ENCODE data around the gene AMH.

The AMH gene

DNA sequence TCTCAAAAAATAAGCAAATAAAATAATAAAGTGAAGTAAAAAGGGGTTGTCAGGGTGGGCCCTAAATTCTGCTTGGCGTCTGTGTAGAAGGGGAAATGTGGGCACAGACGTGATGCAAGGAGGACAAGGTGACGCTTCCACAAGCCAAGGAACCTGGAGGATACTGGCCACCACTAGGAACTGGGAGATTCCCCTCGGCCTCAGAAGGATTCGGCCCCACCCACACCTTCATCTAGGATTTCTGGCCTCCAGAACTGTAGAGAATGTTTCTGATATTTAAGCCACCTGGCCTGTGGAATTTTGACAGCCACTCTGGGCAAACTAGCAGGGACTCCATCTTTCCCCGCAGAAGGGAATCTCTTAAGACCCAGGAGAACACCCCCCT lies 14.1 kb upstream of the AMH start:
- no peak for DNase-seq

DNA sequence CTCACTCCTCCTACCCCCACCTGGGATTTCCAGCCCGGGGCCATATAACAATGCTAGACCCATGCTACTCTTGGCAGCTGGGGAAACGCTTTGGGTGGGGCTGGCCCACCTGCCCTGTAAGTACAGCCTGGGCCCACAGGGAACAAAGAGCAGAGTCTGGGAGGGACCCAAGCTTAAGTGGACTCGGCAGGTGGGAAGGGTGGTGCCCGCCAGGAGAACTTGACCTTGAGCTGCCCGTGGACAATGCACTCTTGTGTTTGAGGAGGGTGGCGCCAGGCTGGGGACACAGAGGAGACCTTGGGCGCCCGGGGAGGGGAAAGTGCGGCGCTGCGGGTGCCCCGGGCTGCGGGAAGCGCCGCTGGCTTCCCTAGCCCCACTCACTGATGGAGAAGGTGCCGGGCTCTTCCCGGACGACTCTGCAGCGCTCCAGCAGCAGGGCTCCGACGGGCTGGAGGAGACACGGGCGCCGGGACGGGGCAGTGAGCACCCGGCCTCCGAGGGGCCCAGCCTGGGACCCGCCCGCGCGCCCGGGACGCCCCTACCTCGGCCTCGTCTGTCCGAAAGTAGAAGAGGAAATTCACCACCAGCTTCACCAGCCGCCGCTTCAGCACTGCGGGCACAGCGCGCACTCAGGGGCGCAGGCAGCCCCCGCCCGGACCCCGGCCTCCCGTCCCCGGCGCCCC lies 13.6 kb upstream of the AMH start:
- DNase-seq = peak in 1 of 56 donors; percentile 39

DNA sequence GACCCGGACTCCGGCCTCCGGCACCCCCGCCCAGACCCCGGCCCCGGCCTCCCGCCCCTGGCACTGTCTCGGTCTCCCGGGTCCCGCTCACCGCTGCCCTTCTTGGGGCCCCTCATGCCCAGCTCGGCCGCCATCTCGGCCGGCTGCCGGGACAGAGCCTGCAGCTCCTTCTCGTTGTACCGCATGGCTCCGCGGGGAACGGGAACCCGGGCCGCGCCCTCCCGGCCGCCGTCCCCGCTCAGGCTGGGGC lies 13.1 kb upstream of the AMH start:
- DNase-seq = no peak

DNA sequence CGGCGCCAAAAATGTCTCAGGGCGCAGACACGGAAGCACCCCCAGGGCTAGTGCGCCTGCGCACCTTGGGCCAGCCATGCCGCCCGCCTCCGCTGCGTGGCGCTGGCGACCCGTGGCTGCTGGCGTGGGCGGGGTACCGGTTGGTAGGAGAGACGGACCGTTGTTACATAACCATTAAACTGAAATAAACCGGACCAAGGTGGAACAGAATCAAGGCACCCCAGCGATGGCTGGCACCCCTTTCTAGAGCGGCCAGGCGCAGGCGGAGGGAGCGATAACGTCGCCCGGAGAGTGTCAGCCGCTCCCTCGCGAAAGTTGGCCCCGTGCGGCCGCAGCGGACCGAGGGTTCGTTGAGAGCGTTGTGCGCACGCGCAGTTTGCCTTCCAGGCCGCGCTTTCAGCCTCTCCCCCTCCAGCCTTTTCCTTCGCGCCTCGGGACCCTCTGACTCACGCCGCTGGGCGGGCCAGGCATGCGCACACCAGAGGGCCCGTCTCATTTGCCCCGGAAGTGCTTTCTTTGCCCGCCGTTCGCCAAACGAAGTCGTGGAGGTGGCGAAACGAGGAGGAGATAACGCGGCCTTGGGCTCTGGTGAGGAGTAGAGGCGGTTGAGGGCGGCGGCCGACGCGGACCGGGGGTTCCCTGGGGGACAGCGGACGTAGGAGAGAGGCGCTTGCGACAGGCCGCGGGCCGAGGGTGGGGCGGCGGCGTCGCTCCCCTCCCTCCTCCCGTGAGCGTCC lies 12.6 kb upstream of the AMH start, which contains the start of the genes PLEKHJ1 and SF3A2:
Gene PLEKHJ1, minus strand, starts transcription at position 16 of the 737 bp plus-strand sequence. CDS start 81 bp downstream, outside the sequence.
Gene SF3A2, plus strand, starts transcription at position 511 of the 737 bp plus-strand sequence. CDS start 6,595 bp downstream, outside the sequence.
- DNase-seq = peak; percentile 36 to 99 (median 94)

DNA sequence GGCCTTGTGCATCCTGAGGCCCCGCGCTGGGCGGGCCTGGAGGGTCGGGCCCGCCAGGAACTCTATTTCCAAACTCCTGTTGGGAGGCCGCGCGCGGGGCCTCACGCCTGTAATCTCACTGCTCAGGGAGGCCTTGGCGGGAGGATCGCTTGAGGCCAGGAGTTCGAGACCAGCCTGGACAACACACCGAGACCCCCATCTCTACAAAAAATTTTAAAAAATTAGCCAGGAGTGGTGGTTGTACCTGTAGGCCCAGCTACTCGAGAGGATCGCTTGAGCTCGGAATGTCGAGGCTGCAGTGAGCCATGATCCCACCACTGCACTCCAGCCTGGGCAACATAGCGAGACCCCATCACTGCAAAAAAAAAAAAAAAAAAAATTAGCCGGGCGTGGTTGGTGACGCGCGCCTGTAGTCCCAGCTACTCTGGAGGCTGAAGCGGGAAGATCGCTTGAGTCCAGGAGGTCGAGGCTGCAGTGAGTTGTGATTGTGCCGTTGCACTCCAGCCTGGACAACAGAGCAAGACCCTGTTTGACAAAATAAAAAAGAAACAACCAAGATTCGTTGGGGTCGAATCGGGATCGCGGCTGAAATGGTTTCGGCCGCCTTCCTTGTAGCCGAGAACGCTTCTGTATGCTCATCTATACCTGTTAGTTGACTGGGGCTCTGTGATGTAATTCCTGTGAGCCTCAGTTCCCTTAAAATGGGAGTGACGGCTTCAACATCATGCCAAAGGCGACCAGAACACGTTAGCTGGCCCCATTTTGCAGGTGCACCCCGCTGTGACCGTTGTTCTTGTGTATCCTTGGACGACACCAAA lies 11.9 kb upstream of the AMH start:
- peak in 1 of 56 donors; percentile 57 for DNase-seq

DNA sequence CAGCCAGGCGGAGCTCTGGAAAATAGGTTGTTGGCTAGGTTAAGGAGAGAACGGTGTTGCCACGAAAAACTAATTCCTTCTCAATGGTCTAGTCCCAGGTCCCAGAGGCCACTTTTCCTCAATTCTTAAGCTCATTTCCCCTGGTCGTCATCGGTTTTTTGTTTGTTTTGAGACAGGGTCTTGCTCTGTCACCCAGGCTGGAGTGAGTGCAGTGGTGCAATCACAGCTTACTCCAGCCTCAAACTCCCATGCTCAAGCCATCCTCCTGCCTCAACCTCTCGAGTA lies 11.3 kb upstream of the AMH start:
- DNase-seq = no peak

DNA sequence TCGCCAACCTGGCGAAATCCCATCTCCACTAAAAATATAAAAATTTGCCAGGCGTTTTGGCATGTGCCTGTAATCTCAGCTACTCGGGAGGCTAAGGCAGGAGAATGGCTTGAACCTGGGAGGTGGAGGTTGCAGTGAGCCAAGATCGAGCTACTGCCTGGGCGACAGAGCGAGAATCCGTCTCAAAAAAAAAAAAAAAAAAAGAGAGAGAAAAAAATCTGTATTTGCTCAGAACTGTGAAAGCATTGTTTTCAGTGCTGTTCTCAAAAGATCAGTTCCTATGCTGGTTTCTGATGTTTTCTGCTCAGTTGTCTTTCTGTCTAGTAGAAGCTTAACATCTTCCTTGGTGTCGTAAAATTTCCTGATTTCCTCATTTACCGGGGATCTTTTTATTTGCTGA lies 9.9 kb upstream of the AMH start:
- DNase-seq = no peak

DNA sequence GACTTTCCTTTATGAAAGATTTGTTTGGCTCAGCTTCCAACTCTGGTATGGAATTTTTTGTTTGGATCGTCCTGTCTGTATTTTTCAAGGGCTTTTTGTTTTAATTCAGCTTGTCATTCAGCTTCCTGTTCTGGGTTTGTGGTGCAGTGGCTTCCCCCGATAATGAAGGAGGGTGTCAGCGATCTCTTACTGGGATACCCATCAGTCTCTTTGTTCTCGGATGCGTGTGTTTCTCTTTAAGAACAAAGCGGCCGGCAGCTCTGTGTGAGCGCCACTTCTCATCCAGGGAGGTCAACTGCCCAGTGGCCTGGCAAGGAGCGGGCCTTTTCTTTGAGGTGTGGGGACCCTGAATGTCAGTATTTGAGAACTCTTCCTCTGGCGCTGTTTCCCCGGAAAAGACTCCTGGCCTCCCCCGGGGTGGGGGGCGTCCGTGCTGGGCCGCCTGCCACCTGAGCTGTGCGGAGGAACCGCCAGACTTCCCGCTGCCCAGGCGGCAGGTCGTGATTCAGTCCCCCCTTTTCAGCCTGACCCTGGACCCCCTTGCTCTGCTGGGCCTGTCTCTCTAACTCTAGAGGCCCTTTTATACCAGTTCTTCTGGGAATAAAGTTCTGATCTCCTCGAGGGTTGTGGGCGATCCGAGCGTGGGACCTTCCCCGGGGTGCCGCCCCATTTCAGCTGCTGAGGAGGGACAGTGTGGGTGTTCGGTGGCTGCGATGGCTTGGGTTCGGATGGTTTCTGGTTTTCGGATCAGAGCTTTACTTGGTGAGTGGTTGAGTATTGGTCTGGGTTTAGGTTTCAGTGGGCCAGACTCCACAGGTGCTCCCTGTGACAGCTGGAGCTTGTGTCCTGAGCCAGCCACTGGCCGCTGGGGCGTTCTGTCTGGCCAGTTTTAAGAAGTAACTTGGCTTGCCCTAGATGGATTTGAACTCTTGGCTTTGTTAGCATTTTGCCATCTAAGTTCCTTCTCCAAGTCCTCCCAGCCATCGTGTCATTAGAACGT lies 9.1 kb upstream of the AMH start:
- DNase-seq = no peak

DNA sequence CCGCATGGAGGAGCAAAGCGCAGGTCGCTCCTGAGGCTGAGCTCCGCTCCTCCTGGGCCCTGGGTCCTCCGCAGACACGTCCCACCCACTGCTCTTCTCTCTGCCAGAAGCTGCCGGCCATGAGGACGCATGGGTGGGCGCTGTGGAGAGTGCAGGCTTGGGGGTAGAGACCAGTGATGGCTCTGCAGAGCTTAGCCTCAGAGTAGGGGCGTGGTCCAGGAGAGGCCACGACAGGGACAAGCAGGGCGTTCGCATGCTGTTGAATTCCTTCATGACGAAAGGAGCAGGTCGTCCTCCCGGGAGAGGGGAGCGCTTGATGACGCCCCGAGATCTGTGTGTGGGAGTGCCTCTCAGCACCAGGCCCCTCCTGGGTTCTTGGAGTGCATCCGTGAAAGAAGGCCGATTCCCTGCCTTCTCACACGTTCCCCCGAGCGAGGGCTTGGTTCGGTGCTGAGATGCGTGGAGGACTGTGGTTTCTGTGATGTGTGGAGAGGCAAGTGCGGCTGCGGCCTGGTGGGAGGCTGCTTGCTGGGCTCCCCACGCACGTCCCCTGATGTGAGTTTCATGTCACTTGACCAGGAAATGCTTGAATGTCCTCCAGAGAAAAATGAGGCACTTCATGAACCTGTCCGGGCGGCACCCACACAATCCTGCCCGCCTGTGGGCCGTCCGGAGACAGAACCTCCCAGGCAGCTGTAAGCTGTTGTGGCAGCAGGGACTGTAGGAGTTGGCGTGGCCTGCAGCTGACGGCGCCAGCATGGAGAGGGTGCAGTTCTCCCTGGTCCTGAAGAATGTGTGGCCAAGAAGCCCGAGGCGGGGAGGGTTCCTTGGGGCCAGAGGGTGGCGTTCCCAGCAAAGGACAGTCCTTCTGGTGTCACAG lies 8.0 kb upstream of the AMH start:
- DNase-seq = peak in 17 of 56 donors; percentile 6 to 56 (median 18)

DNA sequence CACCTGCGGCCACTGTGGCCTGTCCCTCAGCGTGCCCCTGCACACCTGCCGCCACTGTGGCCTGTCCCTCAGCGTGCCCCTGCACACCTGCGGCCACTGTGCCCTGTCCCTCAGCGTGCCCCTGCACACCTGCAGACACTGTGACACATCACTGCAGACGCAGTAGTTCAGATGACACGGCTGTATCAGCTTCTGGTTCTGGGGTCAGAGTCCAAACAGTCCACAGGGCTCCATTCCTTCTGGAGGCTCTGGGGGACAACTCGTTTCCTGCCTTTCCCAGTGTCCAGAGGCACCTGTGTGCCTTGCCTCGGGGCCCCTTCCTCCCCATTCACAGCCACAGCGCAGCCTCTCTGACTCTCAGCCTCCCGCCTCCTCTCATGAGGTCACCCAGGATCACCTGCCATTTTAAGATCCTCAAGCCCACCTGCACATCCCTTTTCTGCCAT lies 7.0 kb upstream of the AMH start:
- DNase-seq = no peak

DNA sequence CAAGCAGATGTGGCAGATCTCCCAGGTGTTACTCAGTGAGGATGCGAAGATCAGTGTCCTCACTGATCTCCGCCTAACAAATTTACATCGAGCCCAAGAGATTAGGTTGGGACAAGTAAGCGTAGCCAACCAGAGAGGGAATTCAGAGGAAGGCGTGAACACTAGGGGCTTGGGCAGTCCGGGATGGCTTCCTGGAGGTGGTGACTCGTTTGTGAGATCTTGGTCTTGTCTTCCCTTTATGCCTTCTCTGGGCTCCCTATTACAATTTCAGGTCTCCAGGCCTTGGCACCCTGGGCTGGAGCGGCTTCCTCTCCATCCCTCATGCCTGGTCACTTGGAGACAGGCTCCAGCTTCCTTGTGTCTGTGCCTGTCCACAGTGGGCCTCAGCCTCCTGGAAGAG lies 6.3 kb upstream of the AMH start:
- DNase-seq = no peak

DNA sequence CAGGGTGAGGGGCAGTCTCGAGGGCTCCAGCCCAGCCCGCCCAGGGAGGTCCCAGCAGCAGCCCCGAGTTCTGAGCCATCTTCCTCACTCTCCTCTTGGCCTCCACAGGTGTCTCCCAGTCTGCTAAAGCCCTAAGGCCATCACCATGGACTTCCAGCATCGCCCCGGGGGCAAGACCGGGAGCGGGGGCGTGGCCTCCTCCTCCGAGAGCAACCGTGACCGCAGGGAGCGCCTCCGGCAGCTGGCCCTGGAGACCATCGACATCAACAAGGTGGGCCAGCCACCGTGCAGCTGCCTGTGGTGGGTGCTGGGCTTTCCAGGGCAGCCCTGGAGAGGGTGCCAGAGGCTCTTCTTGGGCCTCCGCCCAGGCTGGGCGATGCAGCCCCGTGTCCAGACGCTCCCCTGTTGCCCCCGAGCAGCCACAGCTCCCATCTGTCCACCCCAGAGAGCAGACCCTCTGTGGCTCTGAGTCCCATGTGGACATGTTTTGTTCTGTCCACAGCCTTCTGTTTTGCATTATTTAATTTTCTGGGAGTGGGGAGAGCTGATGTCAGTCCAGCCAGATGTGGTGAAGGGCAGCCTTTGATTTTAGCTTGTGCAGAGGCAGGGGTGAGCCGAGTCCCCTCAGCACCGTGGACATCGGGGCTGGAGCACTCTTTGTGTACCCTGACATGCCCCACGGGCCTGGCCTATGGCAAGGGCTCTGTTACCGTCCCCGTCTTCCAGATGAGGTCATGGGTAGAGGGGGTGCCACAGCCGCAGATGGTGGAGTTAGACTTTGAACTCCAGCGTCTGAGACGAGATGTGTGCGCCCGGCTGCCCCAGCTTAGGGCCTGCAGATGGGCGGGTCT lies 5.6 kb upstream of the AMH start:
- DNase-seq = no peak

DNA sequence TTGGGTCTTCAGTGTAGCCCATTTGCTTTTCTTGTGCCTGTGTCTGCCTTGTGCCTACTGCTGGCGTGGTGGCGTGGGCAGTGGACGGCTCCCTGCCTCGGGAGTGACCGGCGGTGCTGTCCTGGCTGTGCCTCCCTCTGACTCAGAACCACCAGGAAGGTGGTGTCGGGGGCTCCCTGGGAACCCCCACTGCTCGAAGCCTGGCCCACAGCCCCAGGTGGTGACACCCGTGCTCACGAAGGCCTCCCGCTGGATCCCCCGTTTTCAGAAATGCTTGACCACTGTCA lies 5.1 kb upstream of the AMH start:
- no peak for DNase-seq

DNA sequence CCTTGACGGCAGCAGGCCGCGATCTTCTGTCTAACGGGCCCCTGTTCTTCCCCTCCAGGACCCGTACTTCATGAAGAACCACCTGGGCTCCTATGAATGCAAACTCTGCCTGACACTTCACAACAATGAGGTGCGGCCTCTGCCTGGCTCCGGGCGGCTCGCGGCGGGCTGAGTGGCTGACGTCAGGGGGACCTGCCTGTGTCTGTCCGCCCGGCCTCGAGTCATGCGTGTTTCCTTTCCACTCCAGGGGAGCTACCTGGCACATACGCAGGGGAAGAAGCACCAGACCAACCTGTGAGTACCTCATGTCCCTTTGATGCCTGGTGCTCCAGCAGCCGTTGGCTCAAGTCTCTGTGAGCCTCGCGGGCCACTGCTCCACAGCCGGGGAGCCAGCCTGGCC lies 4.6 kb upstream of the AMH start:
- DNase-seq = no peak

DNA sequence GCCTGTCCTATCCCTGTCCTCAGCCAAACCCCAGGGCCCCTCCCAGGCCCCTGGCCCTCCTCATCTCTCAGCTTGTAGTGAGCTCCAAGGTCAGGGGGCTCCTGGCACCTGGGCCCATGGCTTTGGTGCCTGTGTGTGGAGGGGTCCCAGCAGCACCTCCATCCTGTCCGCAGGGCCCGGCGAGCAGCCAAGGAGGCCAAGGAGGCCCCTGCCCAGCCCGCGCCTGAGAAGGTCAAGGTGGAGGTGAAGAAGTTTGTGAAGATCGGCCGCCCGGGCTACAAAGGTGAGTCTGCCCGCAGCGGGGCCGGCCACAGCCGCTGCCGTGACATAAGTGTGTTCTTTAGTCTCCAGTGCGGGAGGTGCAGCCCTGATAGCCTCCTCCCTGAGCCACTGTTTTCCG lies 3.9 kb upstream of the AMH start:
- DNase-seq = no peak

DNA sequence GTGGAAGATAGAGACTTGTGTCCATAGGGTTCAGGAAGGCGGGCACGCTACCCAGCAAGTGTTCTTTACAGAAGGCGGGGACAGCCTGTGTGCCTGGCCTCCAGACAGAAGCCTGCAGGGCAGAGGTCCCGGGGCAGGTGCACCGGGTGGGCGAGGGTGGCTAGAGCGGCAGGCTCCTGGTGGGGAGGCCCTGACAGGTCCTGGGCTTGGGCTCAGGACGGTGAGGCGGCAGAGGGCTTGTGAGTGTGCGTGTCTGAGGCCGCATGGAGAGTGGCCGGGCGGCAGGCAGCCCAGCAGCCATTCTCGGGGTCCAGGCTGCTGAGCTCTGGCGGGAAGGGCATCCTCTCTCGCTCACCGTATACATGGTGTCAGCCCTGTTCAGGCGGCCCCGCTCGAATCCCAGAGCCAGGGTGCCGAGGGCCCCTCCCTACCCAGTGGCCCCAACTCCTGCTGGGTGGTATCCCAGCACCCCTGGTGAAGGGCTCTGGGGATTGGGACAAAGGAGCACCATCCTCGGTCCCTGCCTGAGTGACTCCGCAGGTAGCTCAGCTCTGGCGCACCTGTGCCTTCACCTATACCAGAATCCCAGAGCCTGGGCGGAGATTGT lies 3.0 kb upstream of the AMH start:
- no peak for DNase-seq

DNA sequence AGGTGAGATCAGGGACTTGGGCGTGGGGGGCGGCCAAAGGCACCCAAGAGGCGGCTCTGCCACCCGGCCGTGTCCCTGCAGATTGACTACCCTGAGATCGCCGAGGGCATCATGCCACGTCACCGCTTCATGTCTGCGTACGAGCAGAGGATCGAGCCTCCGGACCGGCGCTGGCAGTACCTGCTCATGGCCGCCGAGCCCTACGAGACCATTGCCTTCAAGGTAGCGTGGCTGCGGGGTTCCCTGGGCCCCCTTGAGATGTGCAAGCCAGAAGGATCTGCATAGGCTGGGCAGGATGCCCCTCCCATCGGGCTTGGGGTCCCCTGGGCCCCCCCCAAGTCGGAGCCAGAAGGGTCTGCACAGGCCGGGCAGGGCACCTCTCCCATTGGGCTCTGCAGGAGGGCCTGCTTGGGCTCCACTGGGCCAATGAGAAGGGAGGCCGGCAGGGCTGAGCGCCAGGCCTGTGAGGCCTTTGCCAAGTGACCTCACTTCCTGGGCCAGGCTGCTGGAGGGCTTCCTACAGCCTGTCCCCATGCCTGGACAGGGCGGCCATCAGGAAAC lies 2.2 kb upstream of the AMH start:
- peak in 35 of 56 donors; percentile 5 to 62 (median 23) for DNase-seq

DNA sequence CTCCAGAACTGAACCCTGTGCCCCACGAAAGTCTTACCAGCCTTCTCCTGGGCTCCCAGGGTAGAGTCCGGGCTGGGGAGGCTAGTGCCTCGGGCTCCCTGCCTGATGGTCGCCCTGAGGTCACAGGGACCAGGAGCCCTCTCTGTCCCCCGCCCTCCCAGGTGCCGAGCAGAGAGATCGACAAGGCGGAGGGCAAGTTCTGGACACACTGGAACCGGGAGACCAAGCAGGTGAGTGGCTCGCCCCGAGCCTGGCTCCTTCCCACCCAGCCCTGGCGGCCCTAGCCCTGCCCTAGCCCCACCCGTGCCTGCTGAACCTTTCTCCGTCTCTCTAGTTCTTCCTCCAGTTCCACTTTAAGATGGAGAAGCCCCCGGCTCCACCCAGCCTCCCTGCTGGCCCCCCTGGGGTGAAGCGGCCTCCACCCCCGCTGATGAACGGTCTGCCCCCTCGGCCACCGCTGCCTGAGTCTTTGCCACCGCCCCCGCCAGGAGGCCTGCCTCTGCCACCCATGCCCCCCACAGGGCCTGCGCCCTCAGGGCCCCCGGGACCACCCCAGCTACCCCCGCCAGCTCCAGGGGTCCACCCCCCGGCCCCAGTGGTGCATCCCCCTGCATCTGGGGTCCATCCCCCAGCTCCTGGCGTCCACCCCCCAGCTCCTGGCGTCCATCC lies 1.6 kb upstream of the AMH start:
- no peak for DNase-seq

All from nucleus accumbens (tissue), 56 donors.